H1 (cell line): Measurements from ENCODE around the gene FOXR2. TPM values are rescaled to one million over a fixed set of nuclear protein-coding genes. Genes with fewer than 3 reads are reported as not detected.

Experiments used
- CTCF ChIA-PET: fragments of 300-600 bp; sonication (Branson Sonifier 250); formaldehyde crosslinking; loops from one replicate; lab custom pipeline; 2021; ENCODE audit not compliant: partially characterized antibody; lab: Charles Lee
- POLR2A ChIA-PET: fragments of 300-600 bp; sonication (Branson Sonifier 250); formaldehyde crosslinking; loops from one replicate; lab custom pipeline; 2021; ENCODE audit warnings: inconsistent platforms; ENCODE audit not compliant: partially characterized antibody; lab: Charles Lee
- DNase-seq, 2 experiments: peaks; one replicate each; pipeline versions ENCODE4 v3.0.0 to v3.0.0-alpha.2; 2010 to 2022; ENCODE audit warnings: low spot score in 2 of 2, low read depth in 1 of 2, mixed read lengths in 1 of 2
- FAIRE-seq: peaks from 2 replicates; lab custom pipeline; 2011; peaks lifted over from hg19 to GRCh38; lab: Jason Lieb, UNC
- H2AFZ ChIP-seq: 2 replicates; pipeline ENCODE4 v1.8.1; 2012; ENCODE audit warnings: low read length, inconsistent platforms
- H2AK5ac ChIP-seq: 2 replicates; pipeline ENCODE4 v1.6.1; 2013; ENCODE audit warnings: low read depth, low read length
- H2BK120ac ChIP-seq: replicated peaks from 2 replicates; pipeline ENCODE3; 2013; ENCODE audit warnings: low read depth, low read length, inconsistent platforms
- H2BK12ac ChIP-seq: 2 replicates; pipeline ENCODE4 v1.6.1; 2013; ENCODE audit warnings: low read depth, low read length
- H2BK15ac ChIP-seq: 2 replicates; pipeline ENCODE4 v1.6.1; 2013; ENCODE audit warnings: low read length
- H2BK20ac ChIP-seq: 2 replicates; pipeline ENCODE4 v1.6.1; 2013; ENCODE audit warnings: low read length
- H2BK5ac ChIP-seq: 2 replicates; pipeline ENCODE4 v1.6.1; 2013; ENCODE audit warnings: low read depth, low read length
- H3K14ac ChIP-seq: 2 replicates; pipeline ENCODE4 v1.6.1; 2013; ENCODE audit warnings: inconsistent platforms; ENCODE audit not compliant: insufficient read length
- H3K18ac ChIP-seq: 2 replicates; pipeline ENCODE4 v1.6.1; 2013; ENCODE audit warnings: low read length; ENCODE audit errors: extremely low read depth
- H3K23ac ChIP-seq: 2 replicates; pipeline ENCODE4 v1.6.1; 2013; ENCODE audit warnings: inconsistent platforms; ENCODE audit not compliant: insufficient read length
- H3K23me2 ChIP-seq: 2 replicates; pipeline ENCODE4 v1.6.1; 2013; ENCODE audit warnings: low read depth, low read length
- H3K27ac ChIP-seq: 2 replicates; pipeline ENCODE4 v1.6.1; 2011; ENCODE audit warnings: low read depth, low read length, inconsistent platforms
- H3K27me3 ChIP-seq, 4 experiments: replicated peaks in 1 of 4; 1 replicate in 1 of 4; 2 replicates in 3 of 4; pipeline versions ENCODE4 v1.6.1 to v1.8.1; 2011 to 2013; ENCODE audit warnings: low read length in 3 of 4, mild to moderate bottlenecking in 3 of 4, inconsistent platforms in 2 of 4, mixed read lengths in 2 of 4, moderate library complexity in 1 of 4; ENCODE audit not compliant: control insufficient read depth in 3 of 4, insufficient read depth in 3 of 4; ENCODE audit errors: extremely low read depth in 1 of 4
- H3K36me3 ChIP-seq, 4 experiments: 2 replicates each; pipeline versions ENCODE4 v1.6.1 to v1.8.1; 2011 to 2013; ENCODE audit warnings: mild to moderate bottlenecking in 4 of 4, low read length in 3 of 4, moderate library complexity in 2 of 4, control low read depth in 1 of 4, inconsistent platforms in 1 of 4; ENCODE audit not compliant: insufficient read depth in 4 of 4, control insufficient read depth in 2 of 4
- H3K4ac ChIP-seq: replicated peaks from 2 replicates; pipeline ENCODE3; 2013; ENCODE audit warnings: low read length, low read depth, mixed read lengths, inconsistent platforms; ENCODE audit not compliant: insufficient read length
- H3K4me1 ChIP-seq, 4 experiments: replicated peaks in 1 of 4; 1 replicate in 1 of 4; 2 replicates in 3 of 4; pipeline versions ENCODE4 v1.6.1 to v1.8.1; 2011 to 2013; ENCODE audit warnings: low read length in 3 of 4, inconsistent platforms in 2 of 4, mixed read lengths in 1 of 4; ENCODE audit not compliant: insufficient read depth in 4 of 4, control insufficient read depth in 3 of 4
- H3K4me2 ChIP-seq, 2 experiments: 2 replicates each; pipeline versions ENCODE4 v1.6.1 to v1.8.1; 2011 to 2013; ENCODE audit warnings: low read depth in 2 of 2, low read length in 2 of 2, control low read depth in 1 of 2, inconsistent platforms in 1 of 2, mild to moderate bottlenecking in 1 of 2; ENCODE audit not compliant: insufficient read depth in 1 of 2
- H3K4me3 ChIP-seq, 4 experiments: fragments of 200-600, 300-600 bp in 1 of 4; sonication (generic), shearing (Covaris generic), sonication (Bioruptor Twin) in 1 of 4; 2 replicates each; pipeline versions ENCODE4 v1.5.1 to v1.8.1; 2011 to 2016; ENCODE audit warnings: low read length in 4 of 4, low read depth in 3 of 4, control low read depth in 2 of 4, inconsistent platforms in 2 of 4, mild to moderate bottlenecking in 2 of 4, mixed read lengths in 1 of 4, moderate library complexity in 1 of 4; ENCODE audit not compliant: insufficient read depth in 2 of 4; ENCODE audit errors: extremely low read depth in 1 of 4
- H3K56ac ChIP-seq: replicated peaks from 2 replicates; pipeline ENCODE3; 2013; ENCODE audit warnings: low read depth, mild to moderate bottlenecking, mixed read lengths, low read length, inconsistent platforms; ENCODE audit not compliant: insufficient read length
- H3K79me1 ChIP-seq: 2 replicates; pipeline ENCODE4 v1.6.1; 2013; ENCODE audit warnings: low read depth, low read length, control low read depth
- H3K79me2 ChIP-seq, 2 experiments: 2 replicates each; pipeline versions ENCODE4 v1.6.1 to v1.8.1; 2012 to 2013; ENCODE audit warnings: low read length in 2 of 2, mild to moderate bottlenecking in 2 of 2, inconsistent platforms in 1 of 2; ENCODE audit not compliant: insufficient read depth in 2 of 2, control insufficient read depth in 1 of 2
- H3K9ac ChIP-seq, 4 experiments: replicated peaks in 1 of 4; 1 replicate in 1 of 4; 2 replicates in 3 of 4; pipeline versions ENCODE4 v1.6.1 to v1.8.1; 2011 to 2013; ENCODE audit warnings: low read depth in 3 of 4, low read length in 3 of 4, control low read depth in 2 of 4, mild to moderate bottlenecking in 2 of 4, moderate library complexity in 2 of 4, inconsistent platforms in 1 of 4; ENCODE audit errors: extremely low read depth in 1 of 4
- H3K9me3 ChIP-seq, 2 experiments: 2 replicates each; pipeline versions ENCODE4 v1.6.1 to v1.8.1; 2012 to 2013; ENCODE audit warnings: mild to moderate bottlenecking in 2 of 2, moderate library complexity in 2 of 2, control low read depth in 1 of 2, inconsistent platforms in 1 of 2, low read depth in 1 of 2, low read length in 1 of 2, mixed read lengths in 1 of 2; ENCODE audit not compliant: insufficient read depth in 2 of 2
- H4K20me1 ChIP-seq, 2 experiments: replicated peaks in 1 of 2; 2 replicates each; pipeline versions ENCODE3 to v1.8.1; 2011 to 2013; ENCODE audit warnings: inconsistent platforms in 2 of 2, low read length in 2 of 2, mild to moderate bottlenecking in 1 of 2; ENCODE audit not compliant: insufficient read depth in 2 of 2, control insufficient read depth in 1 of 2
- H4K5ac ChIP-seq: 2 replicates; pipeline ENCODE4 v1.6.1; 2013; ENCODE audit warnings: low read length, low read depth, mixed read lengths, inconsistent platforms; ENCODE audit not compliant: insufficient read length
- H4K8ac ChIP-seq: 2 replicates; pipeline ENCODE4 v1.8.0; 2013; ENCODE audit warnings: mild to moderate bottlenecking, moderate library complexity, low read length, inconsistent platforms; ENCODE audit not compliant: insufficient read depth; ENCODE audit errors: extremely low read depth
- H4K91ac ChIP-seq: replicated peaks from 2 replicates; pipeline ENCODE3; 2013; ENCODE audit warnings: low read length, mixed read lengths, inconsistent platforms; ENCODE audit not compliant: insufficient read length
- KDM5A ChIP-seq: fragments of 200-600 bp; IDR thresholded peaks from 2 replicates; pipeline ENCODE4 v1.7.1; 2012; ENCODE audit warnings: mild to moderate bottlenecking, low read length, inconsistent platforms, mixed read lengths
- POLR2A ChIP-seq, 2 experiments: IDR thresholded peaks; 1 replicate in 1 of 2; 2 replicates in 1 of 2; pipeline ENCODE4 v1.6.1; 2011; ENCODE audit warnings: low read depth in 2 of 2, low read length in 2 of 2, mild to moderate bottlenecking in 2 of 2; ENCODE audit errors: control extremely low read depth in 1 of 2
- SP1 ChIP-seq: IDR thresholded peaks from 2 replicates; pipeline ENCODE4 v1.6.1; 2011; ENCODE audit warnings: low read depth, low read length
- WGBS, 2 experiments: shearing (Covaris generic) in 1 of 2; methylation state at CpG; one replicate each; pipeline versions ENCODE4 v1.1.6 to v1.1.7; 2013 to 2015; ENCODE audit warnings: low lambda C conversion rate in 2 of 2, mixed read lengths in 2 of 2, inconsistent platforms in 1 of 2, low coverage in 1 of 2, missing lambda C conversion rate in 1 of 2; ENCODE audit not compliant: insufficient replicate concordance in 2 of 2, insufficient coverage in 1 of 2, insufficient read length in 1 of 2; ENCODE audit errors: extremely low coverage in 1 of 2, missing lambda C conversion rate in 1 of 2; 5-methylcytosine and 5-hydroxymethylcytosine counted together
- polyA plus RNA-seq, 7 experiments: library from polyadenylated mRNA; depleted of rRNA in 3 of 7; stranded (reverse) in 5 of 7; unstranded in 2 of 7; fragments of >200 nt in 5 of 7; fragments of 200-250 nt in 2 of 7; gene quantifications; 1 replicate in 5 of 7; 2 replicates in 1 of 7; 4 replicates in 1 of 7; pipeline versions ENCODE4 v1.2.1 to v1.2.3, GENCODE V29; 2011 to 2013; ENCODE audit warnings: missing spikeins in 2 of 7, mixed read lengths in 2 of 7
- total RNA-seq: library from RNA; stranded (reverse); fragmentation: NEBNext Ultra II Directional; extraction: Animal tissue kit (Norgen Biotek cat#: 25700); gene quantifications from 2 replicates; pipeline ENCODE4 v1.2.1, GENCODE V29; 2021

Gene FOXR2
- total and polyA plus RNA-seq, 2 of the 8 experiments (the other 6 are each of a cell fraction or from before 2014, with no cell fraction given) = not detected

- H2AFZ ChIP-seq = no peak overlapping the region
- no peak for TF ChIP-seq SP1
- TF ChIP-seq KDM5A = no peak
- no peak for TF ChIP-seq POLR2A (IDR thresholded peaks at IDR 0.05; ENCODE audit: control extremely low read depth in 1 of 2, low read depth in 2 of 2, low read length in 2 of 2)
- no peak overlapping the region for H4K5ac ChIP-seq
- no peak overlapping the region for H3K14ac ChIP-seq
- H3K4me3 ChIP-seq = no peak overlapping the region
- no peaks in the 10 kb centered on the region for H3K79me1 ChIP-seq
- no peaks in the 10 kb centered on the region for H3K79me2 ChIP-seq
- H2BK15ac ChIP-seq = no peak overlapping the region
- H3K23ac ChIP-seq = no peak overlapping the region
- ChIA-PET POLR2A (no interaction called here), CTCF (no interaction called here)
- no peaks in the 10 kb centered on the region for H3K23me2 ChIP-seq
- no peak overlapping the region for H3K9ac ChIP-seq
- H2BK120ac ChIP-seq = no peak overlapping the region
- no peak overlapping the region for H2BK5ac ChIP-seq
- H2BK12ac ChIP-seq = no peak overlapping the region
- H3K18ac ChIP-seq = no peak overlapping the region
- H3K27me3 ChIP-seq = no peaks in the 10 kb centered on the region
- H4K8ac ChIP-seq = no peak overlapping the region
- no peak overlapping the region for H3K56ac ChIP-seq
- H3K9me3 ChIP-seq = peaks cover 7 to 25% of the 10 kb centered on the region in 2 experiments; a peak in 2 of 4 replicates
- no peak overlapping the region for H3K27ac ChIP-seq
- H4K20me1 ChIP-seq = no peaks in the 10 kb centered on the region
- no peak overlapping the region for H2BK20ac ChIP-seq
- no peak overlapping the region for H2AK5ac ChIP-seq
- no peak for DNase-seq
- no peak for FAIRE-seq
- H4K91ac ChIP-seq = no peak overlapping the region
- no peaks in the 10 kb centered on the region for H3K36me3 ChIP-seq
- H3K4me2 ChIP-seq = no peak overlapping the region
- no peak overlapping the region for H3K4ac ChIP-seq
- no peaks in the 10 kb centered on the region for H3K4me1 ChIP-seq
- WGBS, 2 experiments = 75% methylated on average over 6 of the region's 8 CpGs; no CpG with 5 or more reads in 1 of the 2 experiments
Observed at GRCh38 chrX:55636109-55636508, 12.9 kb downstream of the FOXR2 start.
